GM19438 (cell line): ENCODE results near the gene SCARF2.
A peak's percentile ranks its signal among the peaks of the same experiment; 100 is the strongest.
"Not testable (repeated sequence)": the region's sequence is repeated elsewhere in the genome, so short reads cannot be mapped to it uniquely, and the experiment has no call there.

ENCODE experiments used
- ATAC-seq: cut with Tn5 transposase; IDR thresholded peaks from one replicate; pipeline ENCODE4 v1.9.1; 2021; ENCODE audit warnings: low read depth; ENCODE audit not compliant: unreplicated experiment

Gene SCARF2

GRCh38 chr22:20398420-20398819 is 39.2 kb downstream of the SCARF2 start:
- ATAC-seq: no peak

DNA sequence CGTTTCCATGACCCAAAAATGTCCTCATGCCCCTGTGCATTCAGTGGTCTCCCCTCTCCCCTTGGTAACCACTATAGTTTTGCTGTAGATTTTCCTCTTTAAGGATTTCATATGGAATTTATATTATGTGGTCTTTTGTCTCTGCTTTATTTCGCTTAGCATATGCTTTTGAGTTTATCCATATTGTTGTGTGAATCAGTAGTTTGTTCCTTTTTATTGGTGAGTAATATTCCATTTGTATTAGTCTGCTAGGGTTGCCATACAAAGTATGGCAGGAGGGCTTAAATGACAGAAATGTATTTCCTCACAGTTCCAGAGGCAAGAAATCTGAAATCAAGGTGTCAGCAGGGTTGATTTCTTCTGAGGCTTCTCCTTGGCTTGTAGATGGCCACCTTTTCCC is 40.1 kb downstream of the SCARF2 start:
- no peak for ATAC-seq

DNA sequence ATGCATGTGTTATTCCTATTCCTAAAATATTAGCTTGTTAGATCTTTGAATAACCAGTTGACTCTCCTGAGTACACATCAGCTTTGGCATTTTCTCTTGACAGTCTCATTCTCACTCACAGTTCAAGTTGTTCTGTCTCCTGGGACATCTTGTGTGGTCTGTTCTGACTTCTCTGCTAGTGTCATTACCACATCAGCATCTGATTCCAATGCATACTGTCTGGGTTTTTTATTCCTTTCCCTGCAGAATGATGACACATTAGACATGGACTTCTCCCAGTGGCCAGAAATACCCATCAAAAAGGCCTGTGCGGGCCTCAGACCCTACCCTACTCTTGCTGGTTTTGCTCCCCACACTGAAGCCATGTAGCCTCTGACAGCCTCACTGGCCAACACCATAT is 41.0 kb downstream of the SCARF2 start:
- ATAC-seq: no peak

- ATAC-seq: no peak
These were observed 41.7 kb downstream of the SCARF2 start for GRCh38 chr22:20395907-20396287.

GRCh38 chr22:20395181-20395906 is 42.3 kb downstream of the SCARF2 start:
- no peak for ATAC-seq

- ATAC-seq: peak; percentile 73
These were observed 43.7 kb downstream of the SCARF2 start, which contains the start of gene ZNF74 for GRCh38 chr22:20393705-20394476. TSS of gene ZNF74 (plus strand) at chr22:20394151. CDS start at chr22:20394629, 478 bp downstream.

- ATAC-seq: no peak
These were observed 44.5 kb downstream of the SCARF2 start for GRCh38 chr22:20392983-20393704.

- not testable (repeated sequence) for ATAC-seq
These were observed 45.2 kb downstream of the SCARF2 start for GRCh38 chr22:20392365-20392881.

- no peak for ATAC-seq
These were observed 46.4 kb downstream of the SCARF2 start for GRCh38 chr22:20391222-20391621.

- ATAC-seq: no peak
These were observed 47.2 kb downstream of the SCARF2 start for GRCh38 chr22:20390394-20390907.

- no peak for ATAC-seq
These were observed 48.3 kb downstream of the SCARF2 start for GRCh38 chr22:20389288-20389687.

DNA sequence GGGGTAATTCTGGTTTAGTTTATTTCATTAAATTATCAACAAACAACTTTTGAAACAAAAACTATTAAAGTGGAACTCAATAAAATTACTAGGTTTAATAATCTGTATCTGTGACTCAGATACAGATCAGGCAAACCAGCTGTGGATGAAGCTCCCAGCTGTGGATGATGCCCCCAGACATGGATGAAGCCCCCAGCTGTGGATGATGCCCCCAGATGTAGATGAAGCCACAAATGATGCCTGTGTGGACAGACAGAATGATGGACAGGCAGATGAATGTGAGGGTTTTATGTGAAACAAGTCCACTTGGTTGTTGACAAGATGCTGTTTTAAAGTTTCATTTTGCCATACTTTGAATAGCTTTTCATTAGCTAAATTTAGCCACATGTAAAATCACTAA is 49.4 kb downstream of the SCARF2 start:
- no peak for ATAC-seq

- ATAC-seq: no peak
These were observed 50.7 kb downstream of the SCARF2 start for GRCh38 chr22:20386972-20387371.

GRCh38 chr22:20386336-20386735 is 51.3 kb downstream of the SCARF2 start:
- ATAC-seq: no peak

- no peak for ATAC-seq
These were observed 52.8 kb downstream of the SCARF2 start for GRCh38 chr22:20384865-20385264.

DNA sequence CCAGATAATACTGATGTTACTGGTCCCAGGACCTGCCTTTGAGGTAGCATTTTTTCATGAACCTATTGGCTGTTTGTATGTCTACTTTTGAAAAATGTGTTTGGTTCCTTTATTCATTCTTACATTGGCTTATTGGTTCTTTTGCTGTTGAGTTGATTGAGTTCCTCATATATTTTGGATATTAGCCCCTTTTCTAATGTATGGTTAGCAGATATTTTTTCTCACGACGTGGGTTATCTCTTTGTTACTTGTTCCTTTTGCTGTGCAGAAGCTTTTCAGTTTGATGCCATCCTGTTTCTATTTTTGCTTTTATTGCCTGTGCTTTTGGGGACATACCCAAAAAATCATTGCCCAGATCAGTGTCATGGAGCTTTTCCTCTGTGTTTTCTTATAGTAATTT is 53.5 kb downstream of the SCARF2 start:
- no peak for ATAC-seq

- no peak for ATAC-seq
These were observed 54.1 kb downstream of the SCARF2 start for GRCh38 chr22:20383538-20383937.

- no peak for ATAC-seq
These were observed 57.1 kb downstream of the SCARF2 start for GRCh38 chr22:20380486-20380885.

- not testable (repeated sequence) for ATAC-seq
These were observed 58.9 kb downstream of the SCARF2 start for GRCh38 chr22:20378684-20379083.

DNA sequence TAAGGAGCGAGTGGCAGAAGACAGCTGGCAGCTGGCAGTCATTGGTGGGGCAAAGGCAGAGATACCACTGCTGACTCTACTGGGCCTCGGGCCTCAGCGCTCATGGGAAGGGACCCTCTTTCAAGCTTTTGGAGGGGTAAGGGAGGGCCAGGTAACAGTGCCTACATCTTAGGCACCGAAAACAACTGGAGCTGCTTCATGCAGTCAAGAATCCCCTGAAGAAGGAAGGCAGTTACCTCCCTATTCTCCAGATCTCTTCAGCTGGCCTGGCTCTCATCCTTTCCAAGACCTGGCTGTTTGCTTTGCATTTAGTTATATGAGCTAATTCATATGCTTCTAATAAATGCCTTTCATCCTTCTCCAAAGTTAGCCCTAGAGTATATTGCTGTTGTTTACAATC is 59.5 kb downstream of the SCARF2 start:
- ATAC-seq: no peak

- ATAC-seq: not testable (repeated sequence)
These were observed 60.6 kb downstream of the SCARF2 start for GRCh38 chr22:20376983-20377382.
